ENCODE measurements around the gene PDE4D.

The PDE4D gene

DNA sequence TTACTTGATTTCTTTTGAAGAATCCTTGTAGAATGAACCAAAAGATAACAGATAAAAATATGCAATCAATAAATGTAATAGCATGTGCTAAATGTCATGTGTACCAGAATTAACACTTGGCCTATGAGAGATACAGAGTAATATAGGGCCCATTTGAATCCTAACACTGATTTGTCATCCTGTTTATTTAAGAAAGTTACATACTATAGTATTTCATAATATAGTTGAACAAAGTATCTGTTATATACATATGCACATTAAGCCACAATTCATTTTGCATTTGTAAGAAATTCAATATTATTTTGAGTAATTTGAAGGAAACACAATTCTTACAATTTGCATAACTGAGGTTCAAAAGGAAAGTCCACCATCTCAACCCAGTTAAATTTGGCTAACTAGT is 389.5 kb downstream of the PDE4D start:
- H3K36me3 Mint-ChIP-seq = no peaks in the 10 kb centered on the region
- no peak overlapping the region for H3K27ac Mint-ChIP-seq
- no peak overlapping the region for H3K4me3 Mint-ChIP-seq
- no peaks in the 10 kb centered on the region for H3K4me1 Mint-ChIP-seq
- no peaks in the 10 kb centered on the region for H3K27me3 Mint-ChIP-seq
- H3K9me3 Mint-ChIP-seq = no peaks in the 10 kb centered on the region

DNA sequence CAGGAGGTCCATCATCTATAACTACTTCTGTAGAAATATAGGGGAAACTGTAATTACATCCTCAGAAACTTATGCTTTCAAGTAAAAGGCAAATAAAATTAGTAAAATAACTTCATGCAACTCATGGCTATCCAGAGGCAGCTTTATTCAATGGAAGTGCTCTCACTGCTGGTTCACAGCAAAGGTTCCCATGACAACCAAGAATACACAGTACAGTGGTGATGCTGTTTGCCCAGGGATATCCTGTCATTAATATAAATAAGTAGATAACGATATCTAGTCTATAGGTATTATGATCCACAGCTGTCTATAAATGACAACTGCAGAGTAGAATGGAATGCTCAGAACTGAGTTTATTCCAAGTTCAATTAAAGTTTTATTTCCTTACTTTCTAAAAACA is 390.3 kb downstream of the PDE4D start:
- H3K9me3 Mint-ChIP-seq = no peaks in the 10 kb centered on the region
- no peaks in the 10 kb centered on the region for H3K27me3 Mint-ChIP-seq
- no peak overlapping the region for H3K4me3 Mint-ChIP-seq
- H3K27ac Mint-ChIP-seq = no peak overlapping the region
- no peaks in the 10 kb centered on the region for H3K4me1 Mint-ChIP-seq
- H3K36me3 Mint-ChIP-seq = no peaks in the 10 kb centered on the region

DNA sequence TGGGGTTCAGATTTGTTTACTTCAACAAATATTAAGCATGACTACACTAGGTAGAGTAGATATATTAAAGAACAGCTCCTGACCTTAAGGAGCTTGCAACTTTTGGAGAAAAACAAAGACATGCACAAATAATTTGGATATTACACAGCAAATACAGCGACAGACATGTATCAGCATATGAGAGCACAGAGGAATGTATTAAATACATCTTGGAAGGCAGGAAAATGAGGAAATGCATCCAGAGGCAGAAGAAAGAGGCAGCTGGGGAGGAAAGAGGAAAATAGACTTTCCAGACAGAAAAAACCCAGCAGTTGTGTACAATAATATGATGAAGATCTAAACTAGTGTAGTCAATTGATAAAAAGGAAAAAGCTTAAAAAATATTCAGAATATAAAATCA is 392.2 kb downstream of the PDE4D start:
- no peak overlapping the region for H3K27ac Mint-ChIP-seq
- peaks cover 5% of the 10 kb centered on the region for H3K27me3 Mint-ChIP-seq
- no peak overlapping the region for H3K4me3 Mint-ChIP-seq
- H3K9me3 Mint-ChIP-seq = no peaks in the 10 kb centered on the region
- H3K36me3 Mint-ChIP-seq = no peaks in the 10 kb centered on the region
- no peaks in the 10 kb centered on the region for H3K4me1 Mint-ChIP-seq

DNA sequence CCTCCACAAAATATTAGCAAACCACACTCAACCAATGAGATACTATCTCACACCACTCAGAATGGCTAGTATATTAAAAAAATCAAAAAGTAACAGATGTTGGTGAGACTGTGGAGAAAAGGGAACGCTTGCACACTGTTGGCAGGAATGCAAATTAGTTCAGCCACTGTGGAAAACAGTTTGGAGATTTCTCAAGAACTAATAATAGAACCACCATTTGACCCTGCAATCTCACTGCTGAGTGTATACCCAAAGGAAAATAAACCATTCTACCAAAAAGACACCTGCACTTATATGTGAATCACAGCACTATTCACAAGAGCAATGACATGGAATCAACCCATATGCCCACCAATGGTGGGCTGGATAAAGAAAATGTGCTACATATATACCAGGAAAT is 393.5 kb downstream of the PDE4D start:
- Mint-ChIP-seq H3K4me1 (no peaks in the 10 kb centered on the region), H3K27ac (no peak overlapping the region), H3K9me3 (no peaks in the 10 kb centered on the region), H3K36me3 (no peaks in the 10 kb centered on the region), H3K27me3 (peaks cover 7% of the 10 kb centered on the region), H3K4me3 (no peak overlapping the region)

DNA sequence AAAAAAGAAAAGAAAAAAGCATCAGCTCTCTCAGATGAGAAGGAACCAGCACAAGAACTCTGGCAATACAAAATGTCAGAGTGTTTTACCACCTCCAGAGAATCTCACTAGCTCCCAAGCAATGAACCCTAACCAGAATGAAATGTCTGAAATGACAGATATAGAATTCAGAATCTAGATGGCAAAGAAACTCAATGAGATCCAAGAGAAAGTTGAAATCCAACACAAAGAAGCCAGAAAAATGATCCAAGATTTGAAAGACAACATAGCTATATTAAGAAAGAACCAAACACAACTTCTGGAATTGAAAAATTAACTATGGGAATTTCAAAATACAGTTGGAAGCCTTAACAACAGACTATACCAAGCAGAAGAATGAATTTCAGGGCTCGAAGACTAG is 396.3 kb downstream of the PDE4D start:
- H3K27ac Mint-ChIP-seq = no peak overlapping the region
- peaks cover 7% of the 10 kb centered on the region for H3K27me3 Mint-ChIP-seq
- no peaks in the 10 kb centered on the region for H3K9me3 Mint-ChIP-seq
- H3K4me3 Mint-ChIP-seq = no peak overlapping the region
- H3K4me1 Mint-ChIP-seq = no peaks in the 10 kb centered on the region
- H3K36me3 Mint-ChIP-seq = no peaks in the 10 kb centered on the region

DNA sequence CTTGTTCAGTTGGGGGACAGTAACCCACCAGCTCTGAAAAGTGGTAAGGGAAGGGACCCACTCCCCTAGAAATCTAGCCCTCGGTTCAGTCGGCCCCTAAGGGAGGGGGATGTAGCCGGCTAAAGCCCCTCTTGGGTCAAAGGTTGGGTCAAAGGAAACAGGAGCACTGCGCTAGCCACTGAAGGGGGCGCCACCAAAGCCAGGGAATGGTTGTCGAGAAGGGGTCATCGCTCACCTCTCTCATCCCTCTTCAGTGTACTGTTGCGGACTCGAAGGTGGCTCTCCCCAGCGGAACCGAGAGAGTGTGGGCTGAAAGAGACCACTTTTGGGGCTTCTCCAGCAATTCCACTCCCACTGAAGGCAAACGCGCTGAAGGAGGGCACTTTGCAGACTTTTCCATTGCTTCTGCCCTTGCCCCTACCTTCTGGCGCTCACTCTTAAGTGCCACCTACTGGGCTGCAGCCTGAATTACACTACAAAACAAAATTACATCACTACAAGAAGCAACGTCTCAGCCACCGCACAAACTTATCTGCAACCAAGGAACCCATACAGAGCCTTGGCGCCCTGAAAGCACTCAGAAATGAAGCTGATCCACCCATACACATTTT is 396.9 kb downstream of the PDE4D start:
- Mint-ChIP-seq H3K27me3 (peaks cover 7% of the 10 kb centered on the region), H3K4me3 (no peak overlapping the region), H3K4me1 (no peaks in the 10 kb centered on the region), H3K9me3 (no peaks in the 10 kb centered on the region), H3K36me3 (no peaks in the 10 kb centered on the region), H3K27ac (no peak overlapping the region)

DNA sequence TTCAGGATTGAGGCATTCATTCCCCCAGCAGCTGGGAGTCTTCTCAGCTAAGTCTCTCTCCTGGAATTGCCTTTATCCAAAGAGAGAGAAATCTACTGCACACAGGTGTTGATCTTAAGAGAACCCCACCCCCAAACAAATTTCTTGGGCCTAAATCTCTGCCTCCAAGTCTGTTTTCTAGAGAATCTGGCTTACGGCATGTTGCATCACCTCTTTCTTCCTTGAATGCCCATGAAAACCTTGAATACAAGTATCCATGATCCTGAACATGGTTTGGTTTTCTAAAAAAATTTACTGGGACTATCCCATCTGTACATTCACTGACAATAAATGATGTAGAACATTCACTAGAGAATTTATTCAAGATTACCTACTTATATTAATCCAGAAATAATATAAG is 401.6 kb downstream of the PDE4D start:
- Mint-ChIP-seq H3K36me3 (no peaks in the 10 kb centered on the region), H3K27ac (no peak overlapping the region), H3K27me3 (peaks cover 4% of the 10 kb centered on the region), H3K4me3 (no peak overlapping the region), H3K9me3 (no peaks in the 10 kb centered on the region), H3K4me1 (no peaks in the 10 kb centered on the region)

DNA sequence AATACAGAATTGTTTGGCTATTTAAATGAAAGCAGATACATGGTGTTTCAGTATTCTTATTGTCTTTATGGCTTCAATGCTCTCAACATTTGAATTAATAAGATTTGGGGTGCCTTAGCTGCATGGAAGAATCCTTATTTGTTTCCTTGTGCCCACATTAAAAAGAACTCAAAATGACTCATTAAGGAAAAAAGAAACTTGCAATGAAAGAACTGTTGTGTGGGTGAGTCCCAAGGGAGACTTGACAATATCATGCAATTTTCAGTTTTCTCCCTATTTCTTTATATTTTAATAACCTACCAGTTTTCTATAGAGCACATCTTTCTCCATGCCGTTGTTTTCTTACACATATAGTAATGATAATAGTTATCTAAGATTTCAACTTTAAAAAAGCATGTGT is 404.0 kb downstream of the PDE4D start:
- H3K9me3 Mint-ChIP-seq = no peaks in the 10 kb centered on the region
- no peak overlapping the region for H3K4me3 Mint-ChIP-seq
- no peak overlapping the region for H3K27ac Mint-ChIP-seq
- no peaks in the 10 kb centered on the region for H3K36me3 Mint-ChIP-seq
- H3K27me3 Mint-ChIP-seq = no peaks in the 10 kb centered on the region
- no peaks in the 10 kb centered on the region for H3K4me1 Mint-ChIP-seq

DNA sequence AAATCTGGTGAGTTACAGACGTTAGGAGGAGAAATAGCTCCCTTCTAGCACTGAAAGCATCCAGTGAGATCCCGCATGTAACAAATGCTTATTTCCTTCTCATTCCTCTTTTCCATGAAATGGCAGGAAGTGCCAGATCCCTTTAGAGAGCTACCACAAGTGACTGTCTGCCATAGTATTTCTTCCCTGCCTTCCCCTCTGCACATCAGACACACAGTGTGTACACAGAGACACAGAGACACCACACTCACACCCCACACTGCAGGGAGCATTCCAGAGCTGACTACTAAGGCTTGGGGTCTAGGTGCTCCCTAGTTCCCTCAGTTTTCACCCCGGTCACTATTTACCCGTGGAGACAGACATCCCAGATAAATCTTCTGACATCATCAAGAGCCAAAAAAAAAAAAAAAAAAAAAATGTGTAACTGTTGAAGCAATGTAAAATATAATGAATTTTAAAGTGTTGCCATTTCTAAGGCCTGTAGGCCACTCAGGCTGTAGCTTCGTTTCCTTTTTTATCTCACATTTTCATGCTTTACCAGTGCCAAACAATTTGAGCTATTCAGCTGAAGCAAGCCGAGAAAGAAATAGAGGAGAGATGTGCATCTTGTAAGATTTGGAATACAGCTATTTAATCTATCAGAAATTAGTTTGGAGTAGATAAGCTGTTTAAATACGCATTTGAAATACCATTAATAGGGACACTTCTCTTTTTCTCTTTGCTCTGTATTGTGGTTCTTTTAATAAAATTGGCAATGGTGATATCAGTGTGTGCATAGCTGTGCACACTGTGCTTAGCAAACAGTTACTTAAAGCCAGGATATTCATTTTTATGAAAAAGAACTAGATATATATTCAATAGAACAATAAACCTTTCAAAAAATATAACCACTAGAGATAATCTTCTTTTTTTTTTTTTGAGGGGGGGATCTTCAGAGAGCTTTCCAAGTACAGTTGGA is 405.5 kb downstream of the PDE4D start:
- Mint-ChIP-seq H3K4me1 (no peaks in the 10 kb centered on the region), H3K4me3 (no peak overlapping the region), H3K27ac (no peak overlapping the region), H3K9me3 (no peaks in the 10 kb centered on the region), H3K36me3 (no peaks in the 10 kb centered on the region), H3K27me3 (no peaks in the 10 kb centered on the region)

DNA sequence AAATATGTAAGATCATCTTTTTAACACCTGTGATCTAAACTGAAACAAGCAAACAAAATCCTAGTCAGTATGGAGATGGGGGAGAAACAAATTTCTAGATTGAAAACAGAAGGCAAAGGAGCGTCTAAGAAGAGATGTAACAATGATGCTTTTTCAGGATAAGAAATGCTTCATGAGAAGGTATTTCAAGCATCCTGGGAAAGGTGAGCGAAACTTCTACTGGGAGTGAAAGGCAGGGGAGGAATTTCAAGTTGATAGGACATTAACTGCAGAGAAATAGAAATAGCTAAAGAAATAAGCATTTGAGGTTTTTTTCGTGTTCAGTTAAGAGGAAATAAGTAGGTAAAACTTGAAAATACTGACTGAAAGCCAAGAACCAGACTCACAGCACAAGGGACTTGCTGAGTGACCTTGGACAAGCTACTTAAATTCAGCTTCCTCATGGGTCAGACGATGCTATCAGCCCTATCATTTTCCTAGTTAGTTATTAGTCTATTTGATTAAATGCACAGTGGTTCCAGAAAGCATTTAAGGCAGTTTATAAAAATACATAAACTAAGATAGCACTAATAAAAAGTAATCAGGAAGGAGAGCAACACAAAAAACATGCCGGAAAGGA is 406.3 kb downstream of the PDE4D start:
- H3K4me3 Mint-ChIP-seq = no peak overlapping the region
- H3K9me3 Mint-ChIP-seq = no peaks in the 10 kb centered on the region
- no peaks in the 10 kb centered on the region for H3K36me3 Mint-ChIP-seq
- no peaks in the 10 kb centered on the region for H3K4me1 Mint-ChIP-seq
- no peak overlapping the region for H3K27ac Mint-ChIP-seq
- no peaks in the 10 kb centered on the region for H3K27me3 Mint-ChIP-seq

DNA sequence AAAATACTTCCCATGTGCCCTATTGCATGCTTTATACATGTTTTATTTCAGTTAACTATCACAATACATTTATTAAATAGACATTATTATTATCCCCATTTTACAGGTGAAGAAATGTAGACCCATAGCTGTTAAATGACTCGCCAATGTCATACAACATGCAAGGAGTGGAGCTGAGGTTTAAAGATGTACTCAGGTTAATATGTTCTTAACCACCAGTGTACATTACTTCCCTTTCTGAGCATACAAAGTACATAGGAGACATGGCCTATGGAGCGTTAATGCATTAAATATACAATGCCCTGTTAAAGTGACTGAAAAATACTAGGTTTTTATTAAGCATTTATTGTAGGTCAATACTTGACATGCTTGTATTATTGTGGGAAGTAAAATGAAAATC is 407.0 kb downstream of the PDE4D start:
- Mint-ChIP-seq H3K27me3 (no peaks in the 10 kb centered on the region), H3K4me1 (no peaks in the 10 kb centered on the region), H3K36me3 (no peaks in the 10 kb centered on the region), H3K27ac (no peak overlapping the region), H3K9me3 (no peaks in the 10 kb centered on the region), H3K4me3 (no peak overlapping the region)

DNA sequence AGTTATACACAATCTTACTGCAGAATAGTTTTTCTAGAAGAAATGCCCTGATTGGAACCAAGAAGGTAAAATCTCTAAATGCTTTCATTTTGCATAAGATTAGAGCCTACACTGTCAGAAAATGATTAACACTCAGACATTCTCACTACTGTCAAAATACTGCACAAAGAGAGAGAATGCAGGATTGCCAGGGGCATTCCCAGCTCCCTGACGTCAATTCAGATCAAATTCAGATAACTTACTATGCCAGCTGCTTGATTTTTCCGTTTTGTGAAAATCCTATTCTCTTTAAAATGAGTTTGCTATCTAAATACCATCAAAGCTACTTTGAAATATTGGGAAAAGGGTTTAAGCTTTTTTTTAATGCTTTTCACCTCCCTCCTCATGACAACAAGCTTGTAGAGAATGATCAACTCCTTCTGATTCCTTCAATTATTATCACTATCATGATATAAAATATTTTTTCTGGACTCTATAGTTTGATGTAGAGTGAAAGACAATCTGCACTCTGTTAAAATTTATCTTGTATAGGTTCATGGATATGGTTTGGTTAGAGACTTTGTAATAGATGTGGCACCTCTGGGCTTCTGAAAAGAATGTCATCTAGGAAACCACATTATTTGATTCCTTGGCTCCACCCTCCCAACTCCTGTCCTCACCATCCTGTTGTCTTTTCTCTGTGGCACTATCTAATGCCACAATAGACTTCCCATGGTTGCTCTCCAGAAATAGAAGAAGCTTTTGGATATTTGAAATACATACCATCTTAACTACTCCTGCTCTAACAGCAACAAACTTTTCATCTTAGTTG is 407.7 kb downstream of the PDE4D start:
- H3K27me3 Mint-ChIP-seq = no peaks in the 10 kb centered on the region
- no peak overlapping the region for H3K4me3 Mint-ChIP-seq
- no peaks in the 10 kb centered on the region for H3K9me3 Mint-ChIP-seq

DNA sequence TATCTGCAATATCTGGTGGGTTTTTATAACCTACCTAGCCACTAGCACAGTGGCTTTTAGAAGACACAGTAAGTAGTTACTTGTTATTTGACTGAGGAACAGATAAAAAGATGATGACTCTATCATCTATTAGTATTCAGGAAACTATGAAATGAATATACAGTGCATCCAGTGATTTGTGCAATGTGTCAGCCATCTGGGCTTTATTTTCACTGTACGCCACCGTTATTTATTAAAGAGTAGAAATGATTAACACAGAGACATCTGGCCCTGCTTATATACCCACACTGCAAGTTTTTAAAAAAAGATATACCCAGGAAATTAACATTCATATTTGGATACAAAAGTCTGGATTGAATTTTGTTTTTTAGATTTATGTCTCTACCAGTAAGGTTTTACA is 408.4 kb downstream of the PDE4D start:
- Mint-ChIP-seq H3K4me1 (no peaks in the 10 kb centered on the region), H3K36me3 (no peaks in the 10 kb centered on the region), H3K27me3 (no peaks in the 10 kb centered on the region), H3K9me3 (no peaks in the 10 kb centered on the region), H3K4me3 (no peak overlapping the region), H3K27ac (no peak overlapping the region)

More for the DNA sequence above, 407.7 kb downstream of the PDE4D start:
- no peak overlapping the region for H3K27ac Mint-ChIP-seq
- no peaks in the 10 kb centered on the region for H3K4me1 Mint-ChIP-seq
- no peaks in the 10 kb centered on the region for H3K36me3 Mint-ChIP-seq

DNA sequence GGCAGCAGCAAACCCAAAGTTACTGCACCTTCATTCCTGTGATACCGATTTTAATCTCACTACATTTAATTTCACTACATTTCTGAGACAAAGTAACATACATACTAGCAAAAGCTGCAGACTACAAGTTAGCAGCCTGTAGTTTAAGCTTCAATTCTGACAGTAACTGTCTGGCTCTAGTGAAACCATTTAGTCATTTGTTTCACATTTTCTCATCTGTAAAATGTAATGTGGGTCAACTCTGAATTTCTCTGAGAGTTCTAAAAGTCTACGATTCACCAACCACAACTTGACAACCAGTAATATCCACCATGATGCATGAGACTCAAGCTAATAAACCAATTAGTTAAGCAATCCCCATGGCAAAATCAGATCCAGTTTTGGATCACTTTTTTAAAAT is 408.9 kb downstream of the PDE4D start:
- Mint-ChIP-seq H3K9me3 (no peaks in the 10 kb centered on the region), H3K4me1 (no peaks in the 10 kb centered on the region), H3K27me3 (no peaks in the 10 kb centered on the region), H3K4me3 (no peak overlapping the region), H3K27ac (peak overlapping the region; percentile 66), H3K36me3 (no peaks in the 10 kb centered on the region)

DNA sequence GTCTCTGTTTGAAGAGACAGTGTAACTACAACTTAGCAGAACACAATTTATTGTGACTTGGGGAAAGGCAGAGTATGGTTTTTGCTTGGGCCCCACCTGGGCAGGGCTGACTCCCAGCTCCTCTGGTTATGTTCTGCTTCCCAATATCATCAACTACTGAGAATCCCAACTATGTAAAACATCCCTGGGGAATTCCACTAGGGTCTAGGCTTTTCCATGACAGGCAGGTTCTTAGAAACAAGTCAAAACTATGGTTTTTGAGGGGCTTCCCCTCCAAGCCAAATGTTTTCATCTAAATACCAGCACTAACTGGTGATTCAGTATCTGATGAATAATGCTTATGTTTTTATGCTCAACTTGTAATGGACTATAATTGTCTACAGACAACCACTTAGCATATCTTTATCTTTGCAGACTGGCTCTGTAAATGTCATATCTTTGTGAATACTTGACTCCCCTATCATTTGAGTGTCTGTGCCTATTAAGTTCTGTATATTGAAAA is 409.5 kb downstream of the PDE4D start:
- peak overlapping the region; percentile 66 for H3K27ac Mint-ChIP-seq
- H3K36me3 Mint-ChIP-seq = no peaks in the 10 kb centered on the region
- H3K9me3 Mint-ChIP-seq = no peaks in the 10 kb centered on the region
- H3K4me3 Mint-ChIP-seq = no peak overlapping the region
- no peaks in the 10 kb centered on the region for H3K4me1 Mint-ChIP-seq
- no peaks in the 10 kb centered on the region for H3K27me3 Mint-ChIP-seq

Data from activated naive CD4-positive, alpha-beta T cell treated with anti-CD3 and anti-CD28 coated beads, Interleukin-2, amount 50 U/mL, for 24 hours (primary cell).